G401 (cell line): Measurements from ENCODE around the gene PLXNA2. TPM values are rescaled to one million over a fixed set of nuclear protein-coding genes. Genes with fewer than 3 reads are reported as not detected.

Experiments
- DNase-seq: peaks from one replicate; pipeline ENCODE4 v3.0.0-alpha.2; 2015; ENCODE audit warnings: low spot score
- in situ Hi-C: cut with HindIII; loops from 2 replicates; pipeline ENCODE4 v1.10.0; 2016; ENCODE audit warnings: low sequenced_read_pairs, mixed read lengths
- total RNA-seq: library from RNA; depleted of rRNA; stranded (reverse); fragments of >200 nt; shearing (Covaris generic); gene quantifications from 2 replicates; pipeline ENCODE4 v1.2.3, GENCODE V29; 2014

PLXNA2 gene
- total RNA-seq, 1 experiment from 2014 or later: 0.92 TPM

GRCh38 chr1:208047476-208047934, 196.7 kb downstream of the PLXNA2 start:
- in situ Hi-C loops: no loop called here
- DNase-seq: no peak

- no peak for DNase-seq
- in situ Hi-C loops: no loop called here
Observed at GRCh38 chr1:208045463-208046260, 198.5 kb downstream of the PLXNA2 start.

DNA sequence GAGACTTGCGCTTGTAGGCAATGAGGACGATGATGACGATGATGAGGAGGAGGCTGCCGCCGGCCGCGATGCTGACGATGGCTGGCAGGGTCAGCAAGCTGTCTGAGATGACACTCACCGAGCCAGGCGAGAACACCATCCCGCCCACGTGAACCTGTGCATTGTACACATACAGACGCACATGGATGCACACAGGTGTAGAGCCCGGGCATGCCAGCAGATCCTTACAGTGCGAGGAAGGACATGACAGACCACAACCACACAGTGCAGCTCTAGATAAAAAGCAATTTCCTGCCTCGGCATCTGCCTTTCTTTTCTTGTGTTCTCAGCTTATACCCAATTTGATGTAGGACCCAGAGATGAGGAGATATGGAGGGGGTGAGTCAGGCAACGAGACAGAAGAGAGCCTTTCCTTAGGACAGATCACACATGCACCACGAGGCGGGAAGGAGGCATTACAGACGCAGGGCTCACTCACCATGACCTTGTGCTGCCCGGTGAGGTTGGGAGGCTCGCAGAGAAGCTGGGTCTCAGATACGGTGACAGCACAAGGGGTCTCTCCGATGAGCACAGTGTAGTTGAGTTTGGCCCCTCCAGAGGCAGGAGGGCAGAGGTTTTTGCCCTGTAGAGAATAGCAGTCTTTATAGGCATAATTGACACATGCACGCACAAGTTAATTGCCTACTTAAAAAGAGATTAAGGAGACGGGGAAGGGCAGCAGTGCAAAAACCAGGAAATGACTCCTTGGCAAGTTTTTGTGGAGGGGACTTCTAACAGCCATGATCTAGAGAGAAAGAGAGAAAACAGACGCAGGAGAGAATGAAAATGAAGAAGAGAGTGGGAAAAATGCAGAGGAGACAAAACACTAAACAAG, 199.4 kb downstream of the PLXNA2 start:
- in situ Hi-C loops: no loop called here
- no peak for DNase-seq

GRCh38 chr1:208043691-208044181, 200.4 kb downstream of the PLXNA2 start:
- peak; percentile 97 for DNase-seq
- in situ Hi-C loops: no loop called here

GRCh38 chr1:208042868-208043267, 201.3 kb downstream of the PLXNA2 start:
- in situ Hi-C loops: no loop called here

GRCh38 chr1:208042041-208042615, 202.1 kb downstream of the PLXNA2 start:
- no peak for DNase-seq
- in situ Hi-C loops: no loop called here

More at GRCh38 chr1:208042868-208043267, 201.3 kb downstream of the PLXNA2 start:
- DNase-seq: no peak

- in situ Hi-C loops: no loop called here
- no peak for DNase-seq
Observed at GRCh38 chr1:208041505-208041904, 202.7 kb downstream of the PLXNA2 start.

- no peak for DNase-seq
- in situ Hi-C loops: no loop called here
Observed at GRCh38 chr1:208040821-208041297, 203.3 kb downstream of the PLXNA2 start.

- no peak for DNase-seq
- in situ Hi-C loops: no loop called here
Observed at GRCh38 chr1:208039536-208040332, 204.4 kb downstream of the PLXNA2 start.

GRCh38 chr1:208038303-208038702, 205.9 kb downstream of the PLXNA2 start:
- in situ Hi-C loops: no loop called here
- DNase-seq: no peak

- DNase-seq: no peak
- in situ Hi-C loops: no loop called here
Observed at GRCh38 chr1:208036918-208037766, 207.0 kb downstream of the PLXNA2 start.

DNA sequence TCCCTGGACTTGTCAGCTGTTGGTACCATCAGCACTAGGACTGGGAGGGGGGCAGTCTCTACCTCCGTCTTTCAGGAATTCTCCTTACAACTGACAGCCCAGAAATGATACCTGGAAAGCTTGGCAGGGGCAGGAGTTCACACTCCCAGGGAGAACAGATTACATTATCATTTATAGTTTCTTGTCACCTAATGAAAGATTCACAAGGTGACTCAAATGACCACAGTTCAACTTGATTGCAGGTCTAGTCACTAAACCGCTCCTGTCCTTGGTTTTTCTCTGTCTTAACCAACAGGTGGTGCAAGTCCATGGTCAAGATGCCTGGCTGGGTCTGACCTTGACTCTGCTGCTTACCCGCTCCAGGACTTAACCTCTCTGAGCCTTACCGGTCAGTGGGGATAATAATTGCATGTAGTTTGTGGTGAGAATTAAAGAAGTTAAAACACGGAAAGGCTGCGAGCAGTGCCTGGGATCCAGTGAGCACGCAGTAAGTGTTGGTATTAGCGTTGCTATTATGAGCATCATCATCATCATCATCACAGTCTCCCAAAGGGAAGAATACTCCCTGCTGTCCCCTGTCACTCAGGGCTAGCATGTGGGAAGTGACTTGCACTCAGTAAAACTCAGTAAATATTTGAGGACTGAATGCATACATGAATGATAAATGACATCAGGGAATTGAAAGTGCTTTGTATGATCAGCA, 207.9 kb downstream of the PLXNA2 start:
- in situ Hi-C loops: no loop called here
- peak; percentile 39 for DNase-seq

- in situ Hi-C loops: no loop called here
- no peak for DNase-seq
Observed at GRCh38 chr1:208034135-208034534, 210.0 kb downstream of the PLXNA2 start.

DNA sequence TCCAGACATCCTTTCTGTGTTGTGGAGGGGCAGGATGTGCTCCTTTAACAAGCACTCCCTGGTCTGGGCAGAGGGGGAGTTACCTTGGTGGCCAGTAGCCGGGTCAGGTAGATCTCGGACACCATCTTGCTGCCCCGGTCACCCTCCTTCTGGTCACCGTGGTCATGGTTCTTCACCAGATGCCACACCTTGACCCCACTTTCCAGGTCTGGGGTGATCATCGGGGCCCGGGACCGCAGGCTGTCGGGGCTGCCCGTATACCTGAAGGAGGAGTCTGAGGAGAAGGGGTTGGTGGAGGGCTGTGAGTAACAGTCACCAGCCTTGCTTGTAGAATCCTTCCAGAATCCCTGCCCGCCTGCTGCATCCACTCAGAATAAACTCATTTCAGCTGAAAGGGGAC, 210.9 kb downstream of the PLXNA2 start:
- no peak for DNase-seq
- in situ Hi-C loops: no loop called here

GRCh38 chr1:208031932-208032320, 212.3 kb downstream of the PLXNA2 start:
- in situ Hi-C loops: no loop called here
- no peak for DNase-seq

DNA sequence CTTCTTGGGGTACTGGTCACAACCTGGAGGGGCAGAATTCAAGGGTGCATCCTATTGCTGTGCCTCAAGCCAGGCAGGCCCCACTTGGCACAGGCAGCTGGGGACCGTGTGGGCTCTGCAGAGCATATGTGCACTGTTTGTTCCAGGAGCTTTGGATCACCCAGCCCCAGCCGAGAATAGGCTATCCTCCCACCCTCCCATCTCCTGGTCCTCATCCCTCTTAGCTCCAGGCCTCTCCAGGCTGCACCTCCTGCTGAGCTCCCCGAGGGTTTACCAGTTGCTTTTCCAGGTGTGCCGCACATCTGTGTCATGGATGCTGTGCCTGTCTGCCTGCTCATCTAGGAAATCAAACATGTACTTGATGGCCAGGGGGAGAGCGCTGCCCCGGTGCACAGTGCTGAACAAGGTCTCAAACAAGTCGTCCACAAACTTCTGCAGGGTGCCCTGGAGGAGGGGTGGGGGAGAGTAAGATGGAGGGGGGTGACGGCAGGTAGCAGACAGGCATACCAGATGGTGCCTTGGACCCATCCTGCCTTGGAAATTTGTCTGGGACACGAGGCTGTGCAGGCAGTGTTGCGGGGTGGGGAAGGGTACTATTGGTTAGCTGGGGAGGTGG, 212.8 kb downstream of the PLXNA2 start:
- peak; percentile 62 for DNase-seq
- in situ Hi-C loops: no loop called here
